ENCODE measurements around the gene PRKG1.

DNA sequence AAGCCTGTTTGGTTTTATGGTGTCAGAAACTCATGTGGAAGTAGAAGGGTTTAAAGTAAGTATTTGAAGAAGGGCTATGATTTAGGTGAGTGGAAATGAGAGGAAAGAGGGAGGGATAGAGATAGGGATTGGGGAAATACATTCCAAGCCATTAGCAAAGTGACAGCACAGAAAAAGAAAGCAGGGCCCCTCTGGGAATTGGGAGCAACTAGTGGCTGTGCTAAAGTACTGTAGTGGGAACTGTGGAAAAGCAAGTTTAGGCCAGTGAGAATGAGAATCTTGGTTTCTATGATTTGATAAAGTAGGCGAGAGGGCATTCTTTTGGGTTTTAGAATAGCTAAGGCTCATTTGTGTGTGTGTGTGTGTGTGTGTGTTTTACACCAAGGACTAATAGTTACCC is 5.0 kb downstream of the PRKG1 start:
- TF ChIP-seq, protein P1, sequence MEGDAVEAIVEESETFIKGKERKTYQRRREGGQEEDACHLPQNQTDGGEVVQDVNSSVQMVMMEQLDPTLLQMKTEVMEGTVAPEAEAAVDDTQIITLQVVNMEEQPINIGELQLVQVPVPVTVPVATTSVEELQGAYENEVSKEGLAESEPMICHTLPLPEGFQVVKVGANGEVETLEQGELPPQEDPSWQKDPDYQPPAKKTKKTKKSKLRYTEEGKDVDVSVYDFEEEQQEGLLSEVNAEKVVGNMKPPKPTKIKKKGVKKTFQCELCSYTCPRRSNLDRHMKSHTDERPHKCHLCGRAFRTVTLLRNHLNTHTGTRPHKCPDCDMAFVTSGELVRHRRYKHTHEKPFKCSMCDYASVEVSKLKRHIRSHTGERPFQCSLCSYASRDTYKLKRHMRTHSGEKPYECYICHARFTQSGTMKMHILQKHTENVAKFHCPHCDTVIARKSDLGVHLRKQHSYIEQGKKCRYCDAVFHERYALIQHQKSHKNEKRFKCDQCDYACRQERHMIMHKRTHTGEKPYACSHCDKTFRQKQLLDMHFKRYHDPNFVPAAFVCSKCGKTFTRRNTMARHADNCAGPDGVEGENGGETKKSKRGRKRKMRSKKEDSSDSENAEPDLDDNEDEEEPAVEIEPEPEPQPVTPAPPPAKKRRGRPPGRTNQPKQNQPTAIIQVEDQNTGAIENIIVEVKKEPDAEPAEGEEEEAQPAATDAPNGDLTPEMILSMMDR (IDR thresholded peaks at IDR 0.05; ENCODE audit: low read depth, low read length, poor library complexity, severe bottlenecking), result no peak
- TF ChIP-seq EZH2phosphoT487 (IDR thresholded peaks at IDR 0.05; ENCODE audit: borderline replicate concordance, low read length), result no peak
